HUES6 (cell line): ENCODE results near the gene SCG5.
"Not testable (repeated sequence)": the region's sequence is repeated elsewhere in the genome, so short reads cannot be mapped to it uniquely, and the experiment has no call there.

Source experiments
- H3K27ac ChIP-seq: 2 replicates; pipeline ENCODE4 v1.7.0; 2013; ENCODE audit warnings: low read depth, mild to moderate bottlenecking, low read length, inconsistent platforms
- H3K27me3 ChIP-seq: 2 replicates; pipeline ENCODE4 v1.6.1; 2013; ENCODE audit warnings: low read length; ENCODE audit not compliant: control insufficient read depth, insufficient read depth
- H3K36me3 ChIP-seq: 2 replicates; pipeline ENCODE4 v1.6.1; 2013; ENCODE audit warnings: low read length; ENCODE audit not compliant: control insufficient read depth, insufficient read depth
- H3K4me1 ChIP-seq: 2 replicates; pipeline ENCODE4 v1.6.1; 2013; ENCODE audit warnings: low read length; ENCODE audit not compliant: control insufficient read depth, insufficient read depth
- H3K4me3 ChIP-seq: 2 replicates; pipeline ENCODE4 v1.5.1; 2013; ENCODE audit warnings: low read depth, low read length
- H3K9ac ChIP-seq: one replicate; pipeline ENCODE4 v1.6.1; 2013; ENCODE audit warnings: mild to moderate bottlenecking, low read length
- H3K9me3 ChIP-seq: 2 replicates; pipeline ENCODE4 v1.6.1; 2013; ENCODE audit warnings: low read depth, low read length; ENCODE audit not compliant: control insufficient read depth, insufficient read depth

Gene SCG5, protein sequence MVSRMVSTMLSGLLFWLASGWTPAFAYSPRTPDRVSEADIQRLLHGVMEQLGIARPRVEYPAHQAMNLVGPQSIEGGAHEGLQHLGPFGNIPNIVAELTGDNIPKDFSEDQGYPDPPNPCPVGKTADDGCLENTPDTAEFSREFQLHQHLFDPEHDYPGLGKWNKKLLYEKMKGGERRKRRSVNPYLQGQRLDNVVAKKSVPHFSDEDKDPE

DNA sequence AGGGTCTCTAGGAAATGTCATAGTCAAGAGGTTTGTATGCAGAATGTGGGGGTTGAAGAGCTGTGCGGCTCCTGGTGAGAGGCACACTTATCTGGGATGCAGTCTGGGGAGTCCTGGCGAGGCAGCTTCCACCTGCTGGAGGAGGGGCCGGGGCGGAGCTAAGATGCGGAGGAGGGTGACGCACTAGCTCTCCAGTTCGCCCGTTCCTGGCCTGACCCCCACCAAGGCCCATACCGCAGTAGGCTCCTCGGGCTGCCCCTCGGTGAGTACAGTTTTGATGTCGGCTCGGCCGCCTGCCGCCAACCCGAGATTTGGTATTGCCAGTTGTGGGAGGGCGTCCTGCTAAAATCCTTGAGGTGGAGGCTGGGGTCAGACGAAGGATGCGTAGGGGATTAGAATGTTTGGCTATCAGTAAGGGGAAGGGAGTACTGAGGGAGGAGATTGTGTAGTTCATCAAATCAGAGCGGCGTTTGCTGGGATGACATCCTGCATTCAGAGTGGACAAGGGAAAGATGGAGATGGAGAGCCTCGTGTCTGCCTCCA, at the start of gene SCG5:
Gene SCG5 (plus strand): TSS at position 194 of the 543 bp plus-strand sequence. CDS start 1,883 bp downstream, outside the sequence.
- Histone ChIP-seq H3K9ac (peak within 1 kb of the TSS; percentile 69), H3K27ac (peak within 1 kb of the TSS; percentile 46; the same call in 1 of the 2 replicates), H3K36me3 (peaks cover 26% of the 10 kb centered on the region)

DNA sequence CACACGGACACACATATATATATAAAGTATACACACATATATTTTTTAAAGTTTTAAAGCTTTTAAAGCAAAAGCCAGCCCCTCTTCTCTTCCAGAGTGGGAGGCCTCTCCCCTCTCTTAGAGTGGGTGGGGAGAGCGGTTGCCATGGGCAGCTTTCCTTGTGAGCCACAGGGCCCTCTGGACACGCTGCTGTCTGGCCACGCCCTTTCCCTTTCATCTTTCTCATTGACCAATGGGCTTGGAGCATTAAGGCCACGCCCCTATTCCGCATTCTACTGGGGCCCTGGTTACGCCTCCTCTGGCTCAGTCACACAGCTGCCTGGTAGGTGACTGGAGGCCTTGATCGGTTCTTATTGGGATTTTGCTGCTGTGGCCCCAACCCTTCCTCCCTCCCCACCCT, 48.4 kb upstream of the SCG5 start, which contains the start of gene GOLGA8N:
Gene GOLGA8N (plus strand): TSS at position 306 of the 400 bp plus-strand sequence.
- not testable (repeated sequence) for H3K27ac ChIP-seq, H3K27me3 ChIP-seq

More for the DNA sequence above, at the start of gene SCG5:
- Histone ChIP-seq H3K4me3 (peak within 1 kb of the TSS; percentile 76), H3K4me1 (peaks cover 19% of the 10 kb centered on the region), H3K9me3 (no peaks in the 10 kb centered on the region), H3K27me3 (no peaks in the 10 kb centered on the region)

DNA sequence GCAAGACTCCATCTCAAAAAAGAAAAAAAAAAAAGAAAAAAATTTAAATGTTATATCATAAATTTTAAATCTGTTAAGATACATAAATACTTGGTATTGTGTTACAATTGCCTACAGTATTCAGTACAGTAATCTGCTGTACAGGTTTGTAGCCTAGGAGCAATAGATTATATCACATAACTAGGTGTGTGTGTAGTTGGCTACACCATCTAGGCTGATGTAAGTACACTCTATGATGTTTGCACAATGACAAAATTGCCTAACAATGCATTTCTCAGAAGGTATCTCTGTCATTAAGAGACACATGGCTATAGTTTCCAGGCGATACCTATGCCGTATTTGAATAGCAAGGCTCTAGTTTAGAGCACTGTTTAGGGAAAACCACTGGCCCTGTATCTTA, 32.0 kb upstream of the SCG5 start:
- not testable (repeated sequence) for H3K9ac ChIP-seq, H3K4me3 ChIP-seq, H3K27me3 ChIP-seq, H3K9me3 ChIP-seq, H3K36me3 ChIP-seq, H3K27ac ChIP-seq, H3K4me1 ChIP-seq

More for the DNA sequence above, 48.4 kb upstream of the SCG5 start, which contains the start of gene GOLGA8N:
- not testable (repeated sequence) for H3K9ac ChIP-seq, H3K36me3 ChIP-seq, H3K4me1 ChIP-seq, H3K4me3 ChIP-seq, H3K9me3 ChIP-seq

DNA sequence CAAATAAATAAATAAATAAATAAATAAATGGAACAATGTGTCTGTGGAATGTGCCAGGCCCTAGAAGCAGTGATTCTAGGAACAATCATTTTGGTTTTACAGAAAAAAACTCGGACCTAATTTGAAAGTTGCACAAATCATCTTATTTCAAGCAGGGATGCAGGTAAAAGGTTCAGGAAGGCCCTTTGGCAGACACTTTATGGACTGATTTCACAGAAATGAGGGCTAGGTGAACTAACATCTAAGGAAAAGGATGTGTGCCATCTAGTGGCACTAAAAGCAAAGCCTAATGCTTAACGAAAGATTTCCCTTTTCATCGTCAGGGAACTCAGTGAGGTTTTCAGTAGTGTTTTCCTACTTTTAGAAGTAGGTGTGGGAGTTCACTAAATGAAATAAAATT, 30.8 kb upstream of the SCG5 start:
- H3K9me3 ChIP-seq, H3K4me1 ChIP-seq, H3K9ac ChIP-seq, H3K27me3 ChIP-seq, H3K36me3 ChIP-seq, H3K4me3 ChIP-seq, H3K27ac ChIP-seq: not testable (repeated sequence)

DNA sequence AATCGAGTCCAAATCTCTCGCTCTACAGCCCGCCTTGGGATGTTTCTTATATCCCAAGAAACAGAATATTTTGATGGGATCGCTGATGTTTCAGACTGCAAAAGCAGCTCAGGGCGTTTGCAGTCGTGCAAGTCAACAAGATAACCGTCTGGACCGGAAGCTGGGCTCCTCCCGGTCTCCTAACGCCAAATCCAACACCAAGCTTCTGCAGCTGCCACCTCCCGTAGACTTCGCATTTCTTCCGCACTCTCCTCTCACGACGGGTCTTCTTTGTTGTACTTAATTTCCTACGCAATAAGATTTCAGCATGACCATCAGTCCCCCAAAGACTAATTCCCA, 26.8 kb upstream of the SCG5 start:
- H3K4me3 ChIP-seq: peak overlapping the region; percentile 97
- H3K4me1 ChIP-seq, H3K36me3 ChIP-seq, H3K9me3 ChIP-seq, H3K27me3 ChIP-seq: not testable (repeated sequence)
- H3K27ac ChIP-seq: peak overlapping the region; percentile 70; the same call in 1 of the 2 replicates
- H3K9ac ChIP-seq: peak overlapping the region; percentile 73

DNA sequence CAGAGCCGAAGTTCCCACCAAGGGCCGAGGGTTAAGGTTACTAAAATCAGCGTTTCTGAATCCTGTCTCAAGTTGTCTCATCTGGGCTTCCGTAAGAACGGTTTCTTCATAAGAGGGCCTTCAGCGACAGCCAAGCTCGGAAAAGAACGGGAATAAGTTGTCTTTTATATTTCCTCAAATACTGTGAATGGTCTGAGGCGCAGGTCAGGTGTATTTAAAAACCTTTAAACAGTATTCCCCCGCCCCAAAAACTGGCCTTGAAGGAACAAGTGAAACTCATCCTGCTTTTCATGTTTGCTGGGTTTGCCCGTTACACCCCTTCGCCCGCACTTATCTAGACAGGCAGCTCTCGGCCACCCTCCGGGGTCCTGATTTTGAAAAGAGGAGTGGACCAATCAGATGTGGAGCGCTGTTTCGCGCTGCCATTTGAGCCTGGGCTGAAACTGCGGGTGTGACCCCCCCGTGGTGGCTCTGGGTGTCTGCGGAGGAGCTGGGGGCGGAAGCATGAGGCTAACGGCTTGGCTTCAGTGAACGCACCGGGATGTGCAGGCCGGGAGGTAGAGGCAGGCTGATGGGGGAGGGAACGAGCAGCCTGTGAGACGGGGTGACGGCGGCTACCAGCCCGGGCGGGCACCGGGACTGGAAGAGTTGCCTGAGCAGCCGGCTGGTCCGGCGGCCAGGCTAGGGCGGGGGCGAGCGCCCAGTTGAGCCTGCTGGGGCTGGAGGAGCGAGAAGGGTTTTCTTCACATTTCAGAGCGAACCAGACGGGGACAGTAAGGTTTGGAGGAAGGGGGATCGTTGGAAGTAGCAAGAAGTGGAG, 26.2 kb upstream of the SCG5 start, which contains the start of gene ARHGAP11A:
Gene ARHGAP11A (plus strand): TSS at position 454 of the 820 bp plus-strand sequence. CDS start 708 bp downstream, outside the sequence.
- not testable (repeated sequence) for H3K27me3 ChIP-seq, H3K36me3 ChIP-seq, H3K9me3 ChIP-seq, H3K4me1 ChIP-seq
- H3K4me3 ChIP-seq: peak within 1 kb of the TSS; percentile 97
- peak within 1 kb of the TSS; percentile 70; the same call in 1 of the 2 replicates for H3K27ac ChIP-seq
- H3K9ac ChIP-seq: peak within 1 kb of the TSS; percentile 91

DNA sequence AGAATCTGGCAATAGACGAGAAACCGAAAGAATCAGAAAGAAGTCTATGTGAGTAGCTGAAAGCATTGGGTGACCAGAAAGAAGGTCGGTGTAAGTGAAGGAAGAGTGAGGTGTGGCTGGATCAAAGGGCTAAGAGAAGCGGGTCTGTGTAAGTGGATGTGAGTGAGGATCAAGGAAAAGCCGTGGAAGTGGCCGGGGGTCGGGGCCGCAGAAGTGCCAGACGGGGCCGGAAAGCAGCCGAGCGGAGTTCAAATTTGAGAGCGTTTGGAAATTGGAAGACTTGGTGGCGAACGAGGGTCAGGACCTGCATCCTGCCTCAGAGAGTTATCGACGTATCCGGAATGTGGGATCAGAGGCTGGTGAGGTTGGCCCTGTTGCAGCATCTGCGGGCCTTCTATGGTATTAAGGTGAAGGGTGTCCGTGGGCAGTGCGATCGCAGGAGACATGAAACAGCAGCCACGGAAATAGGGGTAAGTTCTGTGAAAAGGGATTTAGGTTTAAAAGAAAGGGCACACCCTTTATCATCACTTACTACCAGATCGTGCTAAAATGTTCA, 25.6 kb upstream of the SCG5 start:
- Histone ChIP-seq H3K4me3 (peak overlapping the region; percentile 97), H3K9ac (peak overlapping the region; percentile 91), H3K27ac (peak overlapping the region; percentile 56; the same call in 1 of the 2 replicates)
- H3K36me3 ChIP-seq, H3K4me1 ChIP-seq, H3K27me3 ChIP-seq, H3K9me3 ChIP-seq: not testable (repeated sequence)

DNA sequence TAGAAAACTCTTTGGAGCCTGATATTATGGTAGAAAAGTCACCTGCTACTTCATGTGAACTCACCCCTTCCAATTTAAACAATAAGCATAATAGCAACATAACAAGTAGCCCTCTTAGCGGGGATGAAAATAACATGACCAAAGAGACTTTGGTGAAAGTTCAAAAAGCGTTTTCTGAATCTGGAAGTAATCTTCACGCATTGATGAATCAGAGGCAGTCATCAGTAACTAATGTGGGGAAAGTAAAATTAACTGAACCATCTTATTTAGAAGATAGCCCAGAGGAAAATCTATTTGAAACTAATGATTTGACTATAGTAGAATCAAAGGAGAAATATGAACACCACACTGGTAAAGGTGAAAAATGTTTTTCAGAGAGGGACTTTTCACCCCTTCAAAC, 5.1 kb upstream of the SCG5 start:
- no peaks in the 10 kb centered on the region for H3K9me3 ChIP-seq
- no peaks in the 10 kb centered on the region for H3K27me3 ChIP-seq
- H3K9ac ChIP-seq: no peak overlapping the region
- H3K36me3 ChIP-seq: peaks cover 68% of the 10 kb centered on the region
- no peak overlapping the region for H3K27ac ChIP-seq
- H3K4me1 ChIP-seq: peaks cover 3% of the 10 kb centered on the region; the same call in 1 of the 2 replicates
- no peak overlapping the region for H3K4me3 ChIP-seq

DNA sequence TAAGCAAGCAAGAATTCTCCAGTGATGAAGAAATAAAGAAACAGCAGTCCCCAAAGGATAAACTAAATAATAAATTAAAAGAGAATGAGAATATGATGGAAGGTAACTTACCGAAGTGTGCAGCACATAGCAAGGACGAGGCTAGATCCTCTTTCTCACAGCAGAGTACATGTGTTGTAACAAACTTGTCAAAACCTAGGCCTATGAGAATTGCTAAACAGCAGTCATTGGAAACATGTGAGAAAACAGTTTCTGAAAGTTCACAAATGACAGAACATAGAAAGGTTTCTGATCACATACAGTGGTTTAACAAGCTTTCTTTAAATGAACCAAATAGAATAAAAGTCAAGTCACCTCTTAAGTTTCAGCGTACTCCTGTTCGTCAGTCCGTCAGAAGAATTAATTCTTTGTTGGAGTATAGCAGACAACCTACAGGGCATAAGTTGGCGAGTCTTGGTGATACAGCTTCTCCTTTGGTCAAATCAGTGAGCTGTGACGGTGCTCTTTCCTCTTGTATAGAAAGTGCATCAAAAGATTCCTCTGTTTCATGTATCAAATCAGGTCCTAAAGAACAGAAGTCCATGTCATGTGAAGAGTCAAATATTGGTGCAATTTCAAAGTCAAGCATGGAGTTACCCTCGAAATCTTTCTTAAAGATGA, 4.5 kb upstream of the SCG5 start:
- Histone ChIP-seq H3K27me3 (no peaks in the 10 kb centered on the region), H3K9me3 (no peaks in the 10 kb centered on the region), H3K9ac (no peak overlapping the region), H3K36me3 (peaks cover 65% of the 10 kb centered on the region), H3K4me3 (no peak overlapping the region), H3K27ac (no peak overlapping the region), H3K4me1 (peaks cover 7% of the 10 kb centered on the region; the same call in 1 of the 2 replicates)

DNA sequence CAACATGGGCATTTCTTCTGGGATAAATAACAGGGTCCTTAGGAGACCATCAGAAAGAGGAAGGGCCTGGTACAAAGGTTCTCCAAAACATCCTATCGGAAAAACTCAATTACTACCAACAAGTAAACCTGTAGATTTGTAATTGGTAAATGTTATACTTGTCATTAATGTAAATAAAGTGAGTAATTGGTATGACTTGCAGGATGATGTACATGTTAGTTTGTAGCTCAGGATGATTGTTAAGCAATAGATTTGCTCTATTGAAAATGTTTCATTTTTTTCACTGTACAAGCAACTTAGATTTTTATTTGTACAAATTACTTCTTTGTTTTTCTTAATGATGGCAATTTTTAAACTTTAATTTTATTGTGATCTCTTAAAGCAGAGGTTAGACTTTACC, 3.8 kb upstream of the SCG5 start:
- Histone ChIP-seq H3K4me3 (no peak overlapping the region), H3K36me3 (peaks cover 65% of the 10 kb centered on the region), H3K9me3 (no peaks in the 10 kb centered on the region), H3K27ac (no peak overlapping the region), H3K27me3 (no peaks in the 10 kb centered on the region), H3K4me1 (peaks cover 10% of the 10 kb centered on the region), H3K9ac (no peak overlapping the region)
